ENCODE results near the gene BCAR3.

DNA sequence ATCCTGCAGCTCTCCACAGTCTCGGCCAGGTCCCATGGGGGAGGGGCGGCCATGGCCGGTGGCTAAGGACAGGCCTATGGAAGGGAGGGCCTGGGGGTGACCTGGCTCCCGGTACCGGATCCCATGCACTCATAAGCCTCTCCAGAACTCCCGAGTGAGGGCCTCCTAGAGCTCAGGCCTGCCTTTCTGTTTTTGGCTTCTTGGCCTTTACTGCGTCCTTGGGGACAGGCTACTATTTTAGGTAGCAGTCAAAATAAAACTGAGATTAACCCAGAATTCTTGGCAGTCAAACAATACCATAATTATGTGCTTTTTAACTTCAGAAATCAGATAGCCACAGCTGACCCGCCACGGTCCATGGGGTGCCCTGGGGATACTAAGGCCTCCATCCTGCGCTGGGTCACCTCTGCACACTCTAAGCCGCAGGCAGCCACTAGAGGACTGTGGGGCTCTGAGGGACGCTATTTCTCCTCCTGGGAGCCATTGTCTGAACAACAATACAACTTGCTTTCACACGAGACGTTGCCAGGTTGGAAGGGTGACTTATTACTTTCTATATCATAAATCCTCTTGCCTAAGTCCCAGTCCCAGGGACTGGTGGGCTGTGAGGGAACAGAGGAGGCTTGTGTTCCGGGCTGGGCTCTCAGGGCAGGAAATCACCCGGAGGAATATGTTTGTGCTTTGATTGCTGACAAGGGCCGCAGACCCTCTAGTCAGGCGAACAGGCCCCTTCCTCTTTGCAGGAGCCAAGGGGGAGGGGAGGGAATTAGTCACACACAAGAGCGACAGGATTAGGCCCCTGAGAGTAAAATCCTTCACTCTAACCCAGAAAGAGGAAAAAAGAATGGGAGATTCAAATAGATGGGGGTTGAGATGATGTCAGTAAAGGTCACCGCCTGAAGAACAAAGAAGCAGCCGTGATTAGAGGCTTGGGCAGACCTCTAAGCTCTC, 40.7 kb upstream of the BCAR3 start:
- TF ChIP-seq GATA3 (IDR thresholded peaks at IDR 0.05; ENCODE audit: low read depth, low read length): no peak
- no peak for TF ChIP-seq GATA2 (IDR thresholded peaks at IDR 0.05; ENCODE audit: low read depth, low read length)

Measured in SH-SY5Y (cell line).